Measurements from ENCODE around the gene TPST2.

The TPST2 gene

DNA sequence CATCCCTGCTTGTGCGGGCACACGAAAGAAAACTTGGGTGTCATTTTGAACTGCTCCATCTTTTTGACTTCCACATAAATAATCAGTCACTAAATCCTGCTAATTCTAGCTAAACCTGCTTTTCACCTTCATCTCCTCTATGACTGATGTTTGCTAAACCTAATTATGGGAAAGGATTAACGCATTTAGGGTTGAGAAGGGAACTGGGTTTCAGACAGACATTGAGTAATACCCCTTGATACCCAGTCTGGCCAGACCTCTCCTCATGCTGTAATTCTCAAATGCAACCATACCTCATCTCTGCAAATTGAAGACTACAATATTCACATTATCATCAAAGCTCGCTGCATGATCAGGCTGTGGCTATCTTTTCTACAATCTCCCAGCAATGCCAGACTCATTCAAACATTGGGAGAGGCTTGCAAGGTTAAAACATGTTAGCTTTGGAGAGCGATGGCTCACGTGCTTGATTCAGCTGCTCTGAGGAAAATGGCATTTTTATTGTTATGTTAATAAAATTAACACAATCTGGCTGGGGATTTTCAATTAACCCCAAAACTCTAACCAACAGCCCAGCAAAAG lies 108.7 kb downstream of the TPST2 start:
- no peak for DNase-seq (ENCODE audit: low read depth)

DNA sequence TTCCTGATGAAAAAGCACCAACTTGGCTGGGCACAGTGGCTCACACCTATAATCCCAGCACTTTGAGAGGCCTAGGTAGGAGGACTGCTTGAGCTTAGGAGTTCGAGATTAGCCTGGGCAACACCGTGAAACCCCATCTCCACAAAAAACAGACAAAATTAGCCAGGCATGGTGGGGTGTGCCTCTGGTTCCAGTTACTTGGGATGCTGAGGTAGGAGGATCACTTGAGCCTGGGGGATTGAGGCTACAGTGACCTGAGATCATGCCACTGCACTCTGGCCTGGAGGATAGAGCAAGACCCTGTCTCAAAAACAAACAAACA lies 109.4 kb downstream of the TPST2 start:
- no peak for DNase-seq (ENCODE audit: low read depth)
- H3K4me3 ChIP-seq (ENCODE audit: low read depth, low read length) = peak overlapping the region; percentile 66
- TF ChIP-seq, protein P1, sequence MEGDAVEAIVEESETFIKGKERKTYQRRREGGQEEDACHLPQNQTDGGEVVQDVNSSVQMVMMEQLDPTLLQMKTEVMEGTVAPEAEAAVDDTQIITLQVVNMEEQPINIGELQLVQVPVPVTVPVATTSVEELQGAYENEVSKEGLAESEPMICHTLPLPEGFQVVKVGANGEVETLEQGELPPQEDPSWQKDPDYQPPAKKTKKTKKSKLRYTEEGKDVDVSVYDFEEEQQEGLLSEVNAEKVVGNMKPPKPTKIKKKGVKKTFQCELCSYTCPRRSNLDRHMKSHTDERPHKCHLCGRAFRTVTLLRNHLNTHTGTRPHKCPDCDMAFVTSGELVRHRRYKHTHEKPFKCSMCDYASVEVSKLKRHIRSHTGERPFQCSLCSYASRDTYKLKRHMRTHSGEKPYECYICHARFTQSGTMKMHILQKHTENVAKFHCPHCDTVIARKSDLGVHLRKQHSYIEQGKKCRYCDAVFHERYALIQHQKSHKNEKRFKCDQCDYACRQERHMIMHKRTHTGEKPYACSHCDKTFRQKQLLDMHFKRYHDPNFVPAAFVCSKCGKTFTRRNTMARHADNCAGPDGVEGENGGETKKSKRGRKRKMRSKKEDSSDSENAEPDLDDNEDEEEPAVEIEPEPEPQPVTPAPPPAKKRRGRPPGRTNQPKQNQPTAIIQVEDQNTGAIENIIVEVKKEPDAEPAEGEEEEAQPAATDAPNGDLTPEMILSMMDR (IDR thresholded peaks at IDR 0.05; ENCODE audit: insufficient read depth, low read depth, low read length, missing control alignments) = no peak

More for the DNA sequence above, 108.7 kb downstream of the TPST2 start:
- H3K4me3 ChIP-seq (ENCODE audit: low read depth, low read length) = peak overlapping the region; percentile 66
- TF ChIP-seq, protein P1 (IDR thresholded peaks at IDR 0.05; ENCODE audit: insufficient read depth, low read depth, low read length, missing control alignments) = no peak

DNA sequence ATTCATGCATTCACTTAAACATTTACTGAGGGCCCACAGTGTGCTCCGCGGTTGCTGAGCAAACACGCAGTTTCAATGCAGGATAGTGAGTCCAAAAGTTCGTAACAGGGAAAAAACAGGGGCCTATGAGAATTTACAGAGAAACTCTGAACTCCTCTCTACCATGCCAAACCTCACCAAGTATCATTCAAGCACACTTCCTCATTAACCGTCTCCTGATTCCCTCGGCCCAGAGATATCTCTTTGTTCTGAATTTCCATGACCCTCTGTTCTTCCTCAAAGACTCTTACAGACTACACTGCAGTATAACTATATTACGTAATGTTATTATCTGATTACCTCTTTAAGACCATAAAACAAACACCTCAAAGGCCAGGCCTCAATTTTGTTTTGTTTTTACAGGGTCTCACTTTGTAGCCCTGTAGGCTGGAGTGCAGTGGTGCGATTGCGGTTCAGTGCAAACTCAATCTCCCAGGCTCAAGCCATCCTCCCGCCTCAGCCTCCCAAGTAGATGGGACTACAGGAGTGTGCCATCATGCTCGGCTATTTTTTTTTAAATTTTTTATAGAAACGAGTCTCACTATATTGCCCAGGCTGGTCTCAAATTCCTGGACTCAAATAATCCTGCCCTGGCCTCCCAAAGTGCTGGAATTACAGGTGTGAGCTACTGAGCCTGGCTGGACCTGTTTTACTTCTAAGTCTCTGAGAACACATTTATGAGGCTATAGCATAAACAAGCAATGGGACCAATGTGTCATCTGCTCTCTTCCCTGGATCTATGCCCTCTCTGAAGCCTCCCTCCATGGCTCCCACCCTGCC lies 109.9 kb downstream of the TPST2 start:
- TF ChIP-seq, protein P1 (IDR thresholded peaks at IDR 0.05; ENCODE audit: insufficient read depth, low read depth, low read length, missing control alignments) = no peak
- DNase-seq (ENCODE audit: low read depth) = peak; percentile 38
- peak overlapping the region; percentile 66 for H3K4me3 ChIP-seq (ENCODE audit: low read depth, low read length)

DNA sequence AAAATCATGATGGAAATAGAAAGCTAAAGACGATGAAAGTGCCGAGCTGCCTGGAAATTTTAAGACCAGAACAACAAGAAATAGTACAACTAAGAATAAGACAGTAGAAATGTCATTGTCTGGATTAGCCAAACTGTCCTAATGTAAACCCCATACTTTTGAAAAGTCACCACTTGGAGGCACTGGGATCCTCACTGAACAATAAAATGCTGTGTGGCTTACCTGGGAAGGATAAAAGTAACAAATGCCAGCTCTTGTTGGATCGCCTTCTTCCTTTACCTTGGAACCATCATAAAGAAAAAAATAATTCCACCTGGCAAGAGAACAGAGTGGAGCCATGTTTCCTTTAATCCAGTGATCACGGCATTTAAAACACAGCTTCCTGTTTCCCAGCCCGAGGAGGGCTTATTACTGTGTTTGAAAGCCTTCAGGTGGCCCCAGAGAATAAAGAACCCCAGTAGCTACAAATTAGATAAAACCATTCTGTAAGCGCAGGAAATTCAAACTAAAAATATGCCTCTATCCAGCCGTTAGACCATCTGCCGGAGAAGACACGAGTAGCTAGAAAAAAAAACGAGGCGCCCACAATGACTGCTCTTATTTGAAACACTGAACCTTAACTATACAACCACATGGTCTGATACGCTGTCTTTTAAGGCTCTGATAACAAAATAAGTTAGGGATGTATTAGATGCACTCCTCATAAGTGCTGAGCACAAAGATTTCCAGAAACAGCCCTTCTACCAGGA lies 110.7 kb downstream of the TPST2 start:
- TF ChIP-seq, protein P1 (IDR thresholded peaks at IDR 0.05; ENCODE audit: insufficient read depth, low read depth, low read length, missing control alignments) = no peak
- DNase-seq (ENCODE audit: low read depth) = peak; percentile 30
- peak overlapping the region; percentile 66 for H3K4me3 ChIP-seq (ENCODE audit: low read depth, low read length)

DNA sequence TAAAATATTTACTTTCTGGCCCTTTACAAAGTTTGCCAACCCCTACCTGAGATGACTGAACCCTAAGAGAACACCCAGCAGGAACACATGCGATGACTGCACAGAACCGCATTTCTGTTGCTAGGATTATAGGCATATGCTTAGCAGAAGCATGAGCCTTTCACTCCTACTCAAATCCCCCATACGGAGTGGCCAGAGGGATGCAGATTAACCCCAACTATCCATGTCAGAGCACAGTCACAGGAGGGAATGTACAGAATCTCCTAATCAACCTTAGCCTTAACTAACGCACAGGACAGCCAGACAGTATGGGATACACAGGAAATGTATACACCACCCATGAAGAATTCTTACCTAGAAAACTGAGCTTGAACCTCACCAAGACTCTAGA lies 112.6 kb downstream of the TPST2 start:
- TF ChIP-seq, protein P1 (IDR thresholded peaks at IDR 0.05; ENCODE audit: insufficient read depth, low read depth, low read length, missing control alignments) = no peak
- H3K4me3 ChIP-seq (ENCODE audit: low read depth, low read length) = no peak overlapping the region
- DNase-seq (ENCODE audit: low read depth) = no peak

DNA sequence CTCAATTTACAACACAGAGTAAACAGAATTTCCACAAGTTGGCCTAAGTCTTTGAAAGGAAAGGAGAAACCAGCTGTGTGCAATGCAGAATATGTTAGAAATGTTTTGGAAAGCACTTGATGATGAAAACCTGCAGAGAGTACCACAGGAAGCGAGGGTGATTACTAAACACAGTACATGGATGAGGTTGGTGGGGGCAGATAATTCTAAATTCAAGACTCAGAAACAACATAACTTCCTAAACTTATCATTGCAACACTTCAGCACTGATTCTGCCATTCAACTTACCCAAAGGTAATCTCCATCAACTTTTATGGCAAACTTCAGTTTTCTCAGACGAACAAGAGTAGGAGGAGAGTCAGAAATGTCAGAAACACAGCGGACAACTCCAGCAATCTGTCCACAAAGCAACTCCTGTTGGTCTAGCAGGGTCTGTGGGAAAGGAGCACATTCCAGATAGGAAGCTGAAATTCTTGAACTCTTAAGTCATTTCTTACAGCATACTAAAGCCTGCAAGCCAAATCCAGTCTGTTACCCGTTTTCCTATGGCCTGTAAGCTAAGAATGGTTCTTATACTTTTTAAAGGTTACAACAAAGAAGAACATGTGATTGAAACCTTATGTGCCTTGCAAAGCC lies 113.1 kb downstream of the TPST2 start:
- TF ChIP-seq, protein P1 (IDR thresholded peaks at IDR 0.05; ENCODE audit: insufficient read depth, low read depth, low read length, missing control alignments) = no peak
- no peak for DNase-seq (ENCODE audit: low read depth)
- H3K4me3 ChIP-seq (ENCODE audit: low read depth, low read length) = no peak overlapping the region

Measured in GM12865 (cell line).